ENCODE measurements around the gene ERBB4. TPM values are rescaled to one million over a fixed set of nuclear protein-coding genes. Genes with fewer than 3 reads are reported as not detected.

Gene ERBB4
- polyA plus RNA-seq, 2 of the 4 experiments (the other 2 are of a cell fraction), result not detected

- no peak for TF ChIP-seq RCOR1 (IDR thresholded peaks at IDR 0.05; ENCODE audit: low read depth, low read length)
- no peak for TF ChIP-seq EP300 (IDR thresholded peaks at IDR 0.05)
- Histone ChIP-seq H3K4me3 (no peak overlapping the region), H3K27ac (no peak overlapping the region), H3K4me1 (no peaks in the 10 kb centered on the region), H3K4me2 (no peak overlapping the region), H3K9me3 (no peaks in the 10 kb centered on the region)
- ATAC-seq (no peak), DNase-seq (ENCODE audit: low read depth in 1 of 2, low spot score in 1 of 2) (no peak), FAIRE-seq (no peak)
- ChIA-PET CTCF (no interaction called here), POLR2A (no interaction called here)
- WGBS (ENCODE audit: missing lambda C conversion rate), result 46% methylated on average over 3 of the region's 3 CpGs
Measured at GRCh38 chr2:211568439-211568838, 970.2 kb downstream of the ERBB4 start.

GRCh38 chr2:211564441-211564840 lies 974.2 kb downstream of the ERBB4 start:
- ChIA-PET POLR2A (no interaction called here), CTCF (no interaction called here)
- no peak for DNase-seq (ENCODE audit: low read depth in 1 of 2, low spot score in 1 of 2)
- FAIRE-seq, result no peak
- 15% methylated on average over 3 of the region's 3 CpGs for WGBS (ENCODE audit: missing lambda C conversion rate)
- Histone ChIP-seq H3K4me3 (no peak overlapping the region), H3K27ac (no peak overlapping the region), H3K9me3 (no peaks in the 10 kb centered on the region), H3K4me2 (no peak overlapping the region), H3K4me1 (no peaks in the 10 kb centered on the region)
- ATAC-seq, result no peak
- no peak for TF ChIP-seq MAX (IDR thresholded peaks at IDR 0.05)
- no peak for TF ChIP-seq SMC3 (IDR thresholded peaks at IDR 0.05)
- TF ChIP-seq JUN (IDR thresholded peaks at IDR 0.05), result no peak
- TF ChIP-seq HES2 (IDR thresholded peaks at IDR 0.05), result no peak
- no peak for TF ChIP-seq ELK1 (IDR thresholded peaks at IDR 0.05; ENCODE audit: low read depth, low read length)

- FAIRE-seq (no peak), ATAC-seq (no peak), DNase-seq (ENCODE audit: low read depth in 1 of 2, low spot score in 1 of 2) (no peak)
- POLR2A ChIA-PET, result no interaction called here
- Histone ChIP-seq H3K27ac (no peak overlapping the region), H3K4me1 (no peaks in the 10 kb centered on the region), H3K4me2 (no peak overlapping the region), H3K4me3 (no peak overlapping the region), H3K9me3 (no peaks in the 10 kb centered on the region)
- TF ChIP-seq FOSB (CRISPR knock-in tag; IDR thresholded peaks at IDR 0.05), result no peak
- no peak for TF ChIP-seq KDM1A (IDR thresholded peaks at IDR 0.05; ENCODE audit: low read depth)
- no peak for TF ChIP-seq ESRRA (IDR thresholded peaks at IDR 0.05; ENCODE audit: borderline replicate concordance, low read length)
- TF ChIP-seq POLR2AphosphoS2 (conservative IDR thresholded peaks at IDR 0.05; ENCODE audit: low read length), result no peak
- TF ChIP-seq HOXB5 (CRISPR knock-in tag; IDR thresholded peaks at IDR 0.05), result no peak
- no peak for TF ChIP-seq CBX2 (IDR thresholded peaks at IDR 0.05; ENCODE audit: borderline replicate concordance, low read depth)
- TF ChIP-seq HMGXB4 (CRISPR knock-in tag; IDR thresholded peaks at IDR 0.05; ENCODE audit: borderline replicate concordance), result no peak
- TF ChIP-seq EHF (CRISPR knock-in tag; IDR thresholded peaks at IDR 0.05), result no peak
- no peak for TF ChIP-seq MAZ (IDR thresholded peaks at IDR 0.05; ENCODE audit: borderline replicate concordance, low read depth, low read length)
- no peak for TF ChIP-seq EHMT2 (IDR thresholded peaks at IDR 0.05; ENCODE audit: low read depth)
- no peak for TF ChIP-seq RNF2 (IDR thresholded peaks at IDR 0.05; ENCODE audit: borderline replicate concordance, low read depth)
- TF ChIP-seq BCL3 (IDR thresholded peaks at IDR 0.05), result no peak
- TF ChIP-seq RCOR1 (IDR thresholded peaks at IDR 0.05; ENCODE audit: low read depth, low read length), result no peak
- TF ChIP-seq ATOH8 (CRISPR knock-in tag; IDR thresholded peaks at IDR 0.05; ENCODE audit: low read depth), result no peak
- no peak for TF ChIP-seq USF2 (IDR thresholded peaks at IDR 0.05)
- CTCF ChIA-PET, result no interaction called here
- 53% methylated on average over 3 of the region's 3 CpGs for WGBS (ENCODE audit: missing lambda C conversion rate)
Measured at GRCh38 chr2:211545582-211545981, 993.0 kb downstream of the ERBB4 start.
